Measurements from ENCODE around the gene PPP1R15A.

DNA sequence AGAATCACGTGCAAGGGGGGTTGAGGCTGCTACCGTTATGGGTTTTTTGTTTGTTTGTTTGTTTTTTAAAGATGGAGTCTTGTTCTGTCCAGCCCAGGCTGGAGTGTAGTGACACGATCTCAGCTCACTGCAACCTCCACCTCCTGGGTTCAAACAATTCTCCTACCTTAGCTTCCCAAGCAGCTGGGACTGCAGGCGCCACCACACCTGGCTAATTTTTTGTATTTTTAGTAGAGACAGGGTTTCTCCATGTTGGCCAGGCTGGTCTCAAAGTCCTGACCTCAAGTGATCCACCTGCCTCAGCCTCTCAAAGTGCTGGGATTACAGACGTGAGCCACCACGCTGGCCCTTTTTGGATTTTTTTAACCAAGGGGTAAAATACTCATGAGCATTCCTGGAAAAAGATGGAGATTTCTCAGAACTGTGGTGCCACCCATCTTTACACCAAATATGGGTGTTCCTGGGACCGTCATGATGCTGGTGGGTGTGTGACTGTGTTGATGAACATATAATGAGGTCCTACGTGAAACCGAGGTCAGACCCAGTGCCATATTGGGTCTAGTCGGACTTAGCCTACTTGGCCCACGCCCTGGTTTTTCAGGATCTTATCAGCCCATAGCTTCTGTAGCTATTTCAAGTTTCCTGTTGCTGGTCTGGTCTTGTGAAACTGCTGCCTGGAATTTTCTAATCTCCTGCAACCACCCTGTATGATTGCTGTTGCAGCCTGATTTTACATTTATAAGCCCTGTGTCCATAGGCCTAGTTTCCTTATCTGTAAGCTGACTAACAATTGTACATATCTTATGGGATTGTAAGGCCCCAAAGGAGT, 6.2 kb downstream of the PPP1R15A start:
- TF ChIP-seq, protein P1, sequence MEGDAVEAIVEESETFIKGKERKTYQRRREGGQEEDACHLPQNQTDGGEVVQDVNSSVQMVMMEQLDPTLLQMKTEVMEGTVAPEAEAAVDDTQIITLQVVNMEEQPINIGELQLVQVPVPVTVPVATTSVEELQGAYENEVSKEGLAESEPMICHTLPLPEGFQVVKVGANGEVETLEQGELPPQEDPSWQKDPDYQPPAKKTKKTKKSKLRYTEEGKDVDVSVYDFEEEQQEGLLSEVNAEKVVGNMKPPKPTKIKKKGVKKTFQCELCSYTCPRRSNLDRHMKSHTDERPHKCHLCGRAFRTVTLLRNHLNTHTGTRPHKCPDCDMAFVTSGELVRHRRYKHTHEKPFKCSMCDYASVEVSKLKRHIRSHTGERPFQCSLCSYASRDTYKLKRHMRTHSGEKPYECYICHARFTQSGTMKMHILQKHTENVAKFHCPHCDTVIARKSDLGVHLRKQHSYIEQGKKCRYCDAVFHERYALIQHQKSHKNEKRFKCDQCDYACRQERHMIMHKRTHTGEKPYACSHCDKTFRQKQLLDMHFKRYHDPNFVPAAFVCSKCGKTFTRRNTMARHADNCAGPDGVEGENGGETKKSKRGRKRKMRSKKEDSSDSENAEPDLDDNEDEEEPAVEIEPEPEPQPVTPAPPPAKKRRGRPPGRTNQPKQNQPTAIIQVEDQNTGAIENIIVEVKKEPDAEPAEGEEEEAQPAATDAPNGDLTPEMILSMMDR (IDR thresholded peaks at IDR 0.05), result no peak
- no peak for TF ChIP-seq POLR2A (IDR thresholded peaks at IDR 0.05)

Measured in tibial nerve (tissue), 3 donors.